H9 (cell line): ENCODE data around the gene FAT4. TPM values are rescaled to one million over a fixed set of nuclear protein-coding genes. Genes with fewer than 3 reads are reported as not detected.

Experiments used
- DNase-seq: peaks from one replicate; pipeline ENCODE4 v3.0.0-alpha.2; 2017
- H2AFZ ChIP-seq: one replicate; pipeline ENCODE4 v1.6.1; 2013; ENCODE audit warnings: mild to moderate bottlenecking, low read length, control low read depth, moderate library complexity
- H2AK5ac ChIP-seq: 2 replicates; pipeline ENCODE4 v1.6.1; 2013; ENCODE audit warnings: low read length, control low read depth, mixed read lengths; ENCODE audit not compliant: insufficient read length
- H2BK120ac ChIP-seq: one replicate; pipeline ENCODE4 v1.6.1; 2013; ENCODE audit warnings: low read depth, mild to moderate bottlenecking, low read length, control low read depth, inconsistent platforms; ENCODE audit not compliant: poor library complexity, severe bottlenecking
- H2BK12ac ChIP-seq: 2 replicates; pipeline ENCODE4 v1.6.1; 2013; ENCODE audit warnings: low read length, control low read depth, mixed read lengths, low read depth; ENCODE audit not compliant: insufficient read length
- H2BK15ac ChIP-seq: 2 replicates; pipeline ENCODE4 v1.6.1; 2013; ENCODE audit warnings: low read depth, low read length, control low read depth
- H2BK20ac ChIP-seq: one replicate; pipeline ENCODE4 v1.6.1; 2013; ENCODE audit warnings: low read depth, mild to moderate bottlenecking, low read length, control low read depth, inconsistent platforms; ENCODE audit not compliant: poor library complexity, severe bottlenecking
- H2BK5ac ChIP-seq: 2 replicates; pipeline ENCODE4 v1.6.1; 2013; ENCODE audit warnings: low read length, control low read depth, mixed read lengths; ENCODE audit not compliant: insufficient read length
- H3K14ac ChIP-seq: 2 replicates; pipeline ENCODE4 v1.6.1; 2013; ENCODE audit warnings: low read length, control low read depth; ENCODE audit not compliant: insufficient read depth
- H3K18ac ChIP-seq: 2 replicates; pipeline ENCODE4 v1.6.1; 2013; ENCODE audit warnings: low read depth, mild to moderate bottlenecking, mixed read lengths, low read length, control low read depth; ENCODE audit not compliant: insufficient read length
- H3K23ac ChIP-seq: 2 replicates; pipeline ENCODE4 v1.6.1; 2013; ENCODE audit warnings: low read length, control low read depth, mixed read lengths, low read depth; ENCODE audit not compliant: insufficient read length
- H3K23me2 ChIP-seq: 2 replicates; pipeline ENCODE4 v1.6.1; 2013; ENCODE audit warnings: low read depth, mild to moderate bottlenecking, mixed read lengths, low read length, control low read depth; ENCODE audit not compliant: insufficient read length, poor library complexity, severe bottlenecking
- H3K27ac ChIP-seq: 2 replicates; pipeline ENCODE4 v1.5.1; 2013; ENCODE audit warnings: low read length, control low read depth, mixed read lengths, low read depth; ENCODE audit not compliant: insufficient read length
- H3K27me3 ChIP-seq: 2 replicates; pipeline ENCODE4 v1.6.1; 2013; ENCODE audit warnings: low read length, control low read depth, inconsistent platforms; ENCODE audit not compliant: insufficient read depth
- H3K4ac ChIP-seq: 2 replicates; pipeline ENCODE4 v1.6.1; 2013; ENCODE audit warnings: low read depth, mild to moderate bottlenecking, control low read depth, inconsistent platforms, low read length, moderate library complexity
- H3K4me1 ChIP-seq: 2 replicates; pipeline ENCODE4 v1.6.1; 2013; ENCODE audit warnings: low read length, control low read depth, inconsistent platforms; ENCODE audit not compliant: insufficient read depth
- H3K4me2 ChIP-seq: 2 replicates; pipeline ENCODE4 v1.6.1; 2013; ENCODE audit warnings: low read length, control low read depth, mixed read lengths; ENCODE audit not compliant: insufficient read length, insufficient read depth
- H3K56ac ChIP-seq: 2 replicates; pipeline ENCODE4 v1.6.1; 2013; ENCODE audit warnings: low read depth, mild to moderate bottlenecking, mixed read lengths, low read length, control low read depth; ENCODE audit not compliant: insufficient read length
- H3K79me1 ChIP-seq: 2 replicates; pipeline ENCODE4 v1.6.1; 2013; ENCODE audit warnings: low read depth, mild to moderate bottlenecking, moderate library complexity, low read length, control low read depth, inconsistent platforms; ENCODE audit not compliant: insufficient read depth, poor library complexity, severe bottlenecking
- H3K79me2 ChIP-seq: 2 replicates; pipeline ENCODE4 v1.6.1; 2013; ENCODE audit warnings: low read length, control low read depth, inconsistent platforms; ENCODE audit not compliant: insufficient read depth
- H3K9ac ChIP-seq: 2 replicates; pipeline ENCODE4 v1.6.1; 2013; ENCODE audit warnings: low read length, control low read depth, mixed read lengths; ENCODE audit not compliant: insufficient read length; ENCODE audit errors: extremely low read depth
- H3K9me3 ChIP-seq: one replicate; pipeline ENCODE4 v1.6.1; 2013; ENCODE audit warnings: low read depth, low read length, inconsistent platforms; ENCODE audit not compliant: control insufficient read depth
- H3T11ph ChIP-seq: one replicate; pipeline ENCODE4 v1.6.1; 2013; ENCODE audit warnings: mild to moderate bottlenecking, low read length, control low read depth, inconsistent platforms
- H4K20me1 ChIP-seq: one replicate; pipeline ENCODE4 v1.6.1; 2013; ENCODE audit not compliant: control insufficient read depth, insufficient read length, insufficient read depth
- H4K5ac ChIP-seq: 2 replicates; pipeline ENCODE4 v1.6.1; 2013; ENCODE audit warnings: low read depth, mild to moderate bottlenecking, mixed read lengths, low read length, control low read depth; ENCODE audit not compliant: insufficient read length
- H4K8ac ChIP-seq: replicated peaks from 2 replicates; pipeline ENCODE4 v1.6.1; 2013; ENCODE audit warnings: low read length, control low read depth, mixed read lengths, low read depth; ENCODE audit not compliant: insufficient read length
- H4K91ac ChIP-seq: 2 replicates; pipeline ENCODE4 v1.6.1; 2013; ENCODE audit warnings: low read depth, mild to moderate bottlenecking, moderate library complexity, mixed read lengths, low read length, control low read depth; ENCODE audit not compliant: insufficient read length
- H3K27ac Mint-ChIP-seq, 3 experiments: 2 replicates in 2 of 3; 3 replicates in 1 of 3; pipeline ENCODE4 v1.8.0; 2020 to 2021; ENCODE audit warnings: mixed read lengths in 3 of 3, mild to moderate bottlenecking in 1 of 3, moderate library complexity in 1 of 3
- H3K27me3 Mint-ChIP-seq: 2 replicates; pipeline ENCODE4 v1.8.0; 2021; ENCODE audit warnings: low read depth, mild to moderate bottlenecking, moderate library complexity, mixed read lengths
- H3K36me3 Mint-ChIP-seq, 3 experiments: 2 replicates in 2 of 3; 3 replicates in 1 of 3; pipeline ENCODE4 v1.8.0; 2020 to 2021; ENCODE audit warnings: low read depth in 3 of 3, mixed read lengths in 3 of 3; ENCODE audit not compliant: insufficient read depth in 1 of 3
- H3K4me1 Mint-ChIP-seq, 2 experiments: 2 replicates each; pipeline ENCODE4 v1.8.0; 2020; ENCODE audit warnings: mixed read lengths in 2 of 2
- H3K4me3 Mint-ChIP-seq, 2 experiments: 2 replicates in 1 of 2; 3 replicates in 1 of 2; pipeline ENCODE4 v1.8.0; 2020 to 2021; ENCODE audit warnings: mild to moderate bottlenecking in 2 of 2, mixed read lengths in 2 of 2, moderate library complexity in 1 of 2
- H3K9me3 Mint-ChIP-seq, 2 experiments: 2 replicates in 1 of 2; 3 replicates in 1 of 2; pipeline ENCODE4 v1.8.0; 2020; ENCODE audit warnings: mild to moderate bottlenecking in 2 of 2, mixed read lengths in 2 of 2, moderate library complexity in 1 of 2
- CTCF ChIP-seq: fragments of 200-600 bp; sonication (generic); conservative IDR thresholded peaks from 3 replicates; pipeline ENCODE4 v1.8.0; 2021; ENCODE audit warnings: antibody characterized with exemption, mild to moderate bottlenecking
- WGBS: extraction: QIAGEN DNeasy Blood & Tissue Kit; methylation state at CpG from one replicate; pipeline ENCODE4 v1.1.7; 2013; ENCODE audit warnings: missing lambda C conversion rate, low lambda C conversion rate, mixed read lengths; ENCODE audit not compliant: insufficient read length; ENCODE audit errors: extremely low coverage; 5-methylcytosine and 5-hydroxymethylcytosine counted together
- total RNA-seq: library from RNA; stranded (reverse); gene quantifications from 2 replicates; pipeline ENCODE4 v1.2.1, GENCODE V29; 2021

Gene FAT4
- total RNA-seq, 1 experiment from 2014 or later = 6.9 TPM

GRCh38 chr4:125313497-125313896 is 1.3 kb upstream of the FAT4 start:
- H4K5ac ChIP-seq = no peak overlapping the region
- no peak overlapping the region for H2AFZ ChIP-seq
- Mint-ChIP-seq H3K9me3 (peaks cover 0 to 4% of the 10 kb centered on the region in 2 experiments; a peak in 2 of 5 replicates), H3K36me3 (peaks cover 0 to 4% (median 4%) of the 10 kb centered on the region in 3 experiments; a peak in 4 of 7 replicates), H3K4me1 (peaks cover 30 to 32% of the 10 kb centered on the region in 2 experiments), H3K27ac (no peak overlapping the region), H3K4me3 (peak overlapping the region; percentile 37 to 64; a peak in 2 of 5 replicates), H3K27me3 (peaks cover 29% of the 10 kb centered on the region)
- H2BK5ac ChIP-seq = no peak overlapping the region
- H4K8ac ChIP-seq = no peak overlapping the region
- WGBS = no CpG with 5 or more reads among the region's 7 CpGs
- no peaks in the 10 kb centered on the region for H4K20me1 ChIP-seq
- H3K79me2 ChIP-seq = no peaks in the 10 kb centered on the region; the same call in 1 of the 2 replicates
- no peaks in the 10 kb centered on the region for H3K79me1 ChIP-seq
- H2BK120ac ChIP-seq = no peak overlapping the region
- H3K14ac ChIP-seq = no peak overlapping the region
- H3K4ac ChIP-seq = no peak overlapping the region
- H3K23ac ChIP-seq = no peak overlapping the region
- no peak overlapping the region for H3K56ac ChIP-seq
- peaks cover 7% of the 10 kb centered on the region; the same call in 1 of the 2 replicates for H3K27me3 ChIP-seq
- H3K27ac ChIP-seq = no peak overlapping the region
- H3K23me2 ChIP-seq = peaks cover 27% of the 10 kb centered on the region
- DNase-seq = peak; percentile 64
- no peak overlapping the region for H2AK5ac ChIP-seq
- no peaks in the 10 kb centered on the region; the same call in 1 of the 2 replicates for H3K4me1 ChIP-seq
- H2BK15ac ChIP-seq = no peak overlapping the region
- no peak overlapping the region for H3K9ac ChIP-seq
- no peak overlapping the region for H2BK12ac ChIP-seq
- no peak overlapping the region for H4K91ac ChIP-seq
- no peak overlapping the region for H3K4me2 ChIP-seq
- H3K9me3 ChIP-seq = no peaks in the 10 kb centered on the region
- H3K18ac ChIP-seq = no peak overlapping the region
- no peak overlapping the region for H3T11ph ChIP-seq
- H2BK20ac ChIP-seq = no peak overlapping the region
- TF ChIP-seq CTCF = peak; percentile 93
